NCI-H1694 (cell line): ENCODE results near the gene NLRP12.
"Not testable (repeated sequence)": the region's sequence is repeated elsewhere in the genome, so short reads cannot be mapped to it uniquely, and the experiment has no call there.

Experiments used
- DNase-seq: peaks from one replicate; lab custom pipeline; 2025; lab: John Stamatoyannopoulos, UW

Gene NLRP12

GRCh38 chr19:53824134-53824611 lies at the start of gene NLRP12:
Gene NLRP12 (minus strand): TSS chr19:53824314. CDS start chr19:53824174, 140 bp downstream.
- DNase-seq = no peak

GRCh38 chr19:53872762-53873161 lies 48.6 kb upstream of the NLRP12 start:
- no peak for DNase-seq

DNA sequence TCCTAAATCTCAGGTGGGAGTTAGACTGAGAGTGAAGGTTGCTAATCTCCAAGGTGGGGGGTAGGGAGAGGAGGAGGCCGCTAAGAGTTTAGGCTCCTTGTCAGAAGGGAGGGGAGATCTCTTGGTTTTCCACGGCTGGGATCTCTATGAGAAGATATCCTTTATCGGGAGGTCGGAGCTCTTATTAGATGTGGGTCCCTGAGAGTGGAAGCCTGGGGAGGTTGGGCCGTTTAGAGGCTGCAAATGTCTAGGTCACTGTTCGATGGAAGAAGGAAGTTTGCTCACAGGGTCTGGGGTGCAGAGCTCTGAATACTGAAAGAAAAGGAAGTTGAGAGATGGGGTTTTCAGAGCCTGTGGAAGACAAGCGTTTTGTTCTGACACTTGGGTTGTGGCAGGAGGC lies 47.3 kb upstream of the NLRP12 start:
- DNase-seq = no peak

DNA sequence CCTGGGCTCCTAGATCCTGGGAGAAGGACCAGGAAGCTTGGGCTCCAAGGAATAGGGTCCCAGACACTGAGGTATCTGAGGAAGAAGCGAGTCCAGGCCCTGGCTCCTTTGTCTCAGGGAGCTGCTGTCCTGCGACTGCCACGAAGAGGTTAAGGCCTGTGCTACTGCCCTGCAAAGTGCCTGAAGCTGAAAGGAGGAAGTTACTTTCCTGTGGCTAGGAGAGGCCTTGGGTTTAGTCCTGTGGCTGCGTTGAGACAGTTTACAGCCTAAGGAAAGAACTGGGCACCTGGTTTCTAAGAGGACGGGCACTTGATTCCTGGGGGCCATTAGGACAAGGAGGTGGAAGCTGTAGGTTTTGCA lies 46.4 kb upstream of the NLRP12 start:
- no peak for DNase-seq

- not testable (repeated sequence) for DNase-seq
Observed at GRCh38 chr19:53869805-53870484, 45.8 kb upstream of the NLRP12 start.

- DNase-seq = no peak
Observed at GRCh38 chr19:53868892-53869804, 45.0 kb upstream of the NLRP12 start.

- no peak for DNase-seq
Observed at GRCh38 chr19:53868091-53868891, 44.2 kb upstream of the NLRP12 start.

- no peak for DNase-seq
Observed at GRCh38 chr19:53867225-53868090, 43.3 kb upstream of the NLRP12 start, which contains the start of gene MYADM. Gene MYADM (plus strand): TSS chr19:53867883. CDS start chr19:53873530, 5,647 bp downstream.

DNA sequence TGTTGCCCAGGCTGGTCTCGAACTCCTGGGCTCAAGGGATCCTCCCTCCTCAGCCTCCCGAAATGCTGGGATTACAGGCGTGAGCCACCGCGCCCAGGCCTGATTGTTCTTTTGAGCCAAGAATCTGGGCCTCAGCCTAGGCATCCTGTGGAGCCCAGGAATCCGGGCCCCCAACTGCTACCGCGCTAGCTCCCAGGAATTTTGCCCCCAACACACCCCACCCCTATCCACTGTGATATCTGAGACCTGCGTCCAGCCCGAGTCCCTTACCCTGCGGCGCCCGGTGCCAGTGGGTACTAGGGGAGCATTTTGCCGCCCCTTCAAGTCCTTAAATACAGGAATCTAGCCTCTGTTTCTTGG lies 42.7 kb upstream of the NLRP12 start:
- DNase-seq = no peak

GRCh38 chr19:53865918-53866864 lies 42.1 kb upstream of the NLRP12 start:
- no peak for DNase-seq

DNA sequence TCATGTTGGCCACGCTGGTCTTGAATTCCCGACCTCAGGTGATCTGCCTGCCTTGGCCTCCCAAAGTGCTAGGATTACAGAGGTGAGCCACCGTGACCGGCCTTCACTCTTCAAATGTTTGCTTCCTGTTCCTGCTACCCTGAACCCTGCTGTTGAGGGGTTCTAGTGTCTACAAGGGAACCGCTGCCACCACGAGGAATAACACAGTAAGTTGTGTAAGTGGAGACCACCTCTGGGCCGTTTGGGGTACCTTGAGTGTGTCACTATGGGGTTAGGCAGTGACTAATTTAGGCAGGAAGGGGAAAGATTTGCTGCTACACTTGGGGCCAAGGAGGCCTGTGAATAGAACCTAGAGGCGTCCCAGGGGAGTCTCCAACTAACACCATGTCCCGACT lies 41.4 kb upstream of the NLRP12 start:
- DNase-seq = no peak

GRCh38 chr19:53864308-53864836 lies 40.3 kb upstream of the NLRP12 start:
- DNase-seq = no peak

- no peak for DNase-seq
Observed at GRCh38 chr19:53853707-53854106, 29.6 kb upstream of the NLRP12 start.

DNA sequence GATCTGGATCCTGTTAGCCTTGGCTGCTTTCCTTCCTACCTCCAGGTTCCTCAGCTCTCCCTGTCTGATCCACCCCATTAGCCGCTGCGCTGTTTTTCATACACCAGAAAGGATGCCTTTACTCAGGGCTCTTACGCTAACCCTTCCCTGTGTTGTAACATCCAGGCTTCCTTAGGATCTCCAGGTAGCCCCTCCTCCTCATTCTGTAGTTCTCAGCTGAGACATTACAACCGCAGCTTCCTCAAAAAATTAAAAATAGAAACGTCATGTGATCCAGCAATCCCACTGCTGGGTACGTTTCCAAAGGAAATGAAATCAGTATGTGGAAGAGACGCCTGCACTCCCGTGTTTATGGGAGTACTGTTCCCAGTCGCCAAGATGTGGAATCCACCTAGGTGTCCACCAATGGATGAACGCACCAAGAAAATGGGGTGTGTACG lies 25.1 kb upstream of the NLRP12 start:
- DNase-seq = no peak

DNA sequence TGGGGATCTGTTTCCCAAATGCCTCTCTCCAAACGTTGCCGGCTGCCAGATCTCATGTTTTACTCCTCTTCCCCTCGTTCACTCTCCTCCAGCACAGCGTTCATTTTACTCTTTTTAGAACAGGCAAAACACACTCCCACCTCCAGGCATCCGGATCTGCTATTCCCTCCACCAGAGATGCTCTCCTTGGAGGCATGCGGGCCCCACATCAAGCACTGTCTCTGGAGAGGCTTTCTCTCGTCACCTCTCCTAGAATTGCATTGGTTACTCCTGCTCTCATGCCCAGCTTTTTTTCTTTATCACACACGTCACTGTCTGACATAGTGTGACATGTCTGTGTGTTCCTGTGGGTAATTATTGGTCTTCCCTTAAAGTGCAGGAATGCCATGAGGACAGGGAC lies 23.4 kb upstream of the NLRP12 start:
- DNase-seq = no peak

DNA sequence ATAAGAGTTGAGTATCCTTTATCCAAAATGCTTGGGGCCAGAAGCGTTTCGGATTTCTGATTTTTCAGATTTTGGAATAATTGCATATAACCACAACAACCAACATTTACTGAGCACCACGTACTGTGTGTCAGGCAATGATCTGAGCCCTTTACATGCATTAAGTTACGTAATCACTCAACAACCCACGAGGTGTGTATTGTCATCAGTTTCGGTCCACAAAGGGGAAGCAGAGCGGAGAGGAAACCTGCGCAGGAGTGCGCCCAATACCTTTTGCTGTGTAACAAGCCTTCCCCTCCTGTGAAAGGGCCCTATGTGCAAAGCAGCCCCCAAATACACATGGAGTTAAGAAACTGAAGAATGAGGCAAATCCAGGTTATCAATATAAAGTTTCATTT lies 20.7 kb upstream of the NLRP12 start:
- no peak for DNase-seq

- not testable (repeated sequence) for DNase-seq
Observed at GRCh38 chr19:53840914-53841313, 16.8 kb upstream of the NLRP12 start.

DNA sequence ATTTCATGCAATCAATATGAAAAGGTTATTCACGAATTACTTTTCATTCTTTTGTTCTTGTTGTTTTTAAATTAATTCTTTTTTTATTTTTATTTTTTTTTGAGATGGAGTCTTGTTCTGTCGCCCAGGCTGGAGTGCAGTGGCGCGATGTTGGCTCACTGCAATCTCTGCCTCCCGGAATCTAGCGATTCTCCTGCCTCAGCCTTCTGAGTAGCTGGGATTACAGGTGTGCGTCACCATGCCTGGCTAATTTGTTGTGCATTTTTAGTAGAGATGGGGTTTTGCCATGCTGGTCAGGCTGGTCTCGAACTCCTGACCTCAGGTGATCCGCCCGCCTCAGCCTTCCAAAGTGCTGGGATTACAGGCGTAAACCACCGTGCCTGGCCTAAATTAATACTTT lies 16.1 kb upstream of the NLRP12 start:
- DNase-seq = not testable (repeated sequence)

- not testable (repeated sequence) for DNase-seq
Observed at GRCh38 chr19:53838446-53838845, 14.3 kb upstream of the NLRP12 start.

- not testable (repeated sequence) for DNase-seq
Observed at GRCh38 chr19:53832861-53833260, 8.7 kb upstream of the NLRP12 start.
